ENCODE data around the gene CPED1. TPM values are rescaled to one million over a fixed set of nuclear protein-coding genes. Genes with fewer than 3 reads are reported as not detected.
A peak's percentile ranks its signal among the peaks of the same experiment; 100 is the strongest.
"Not testable (repeated sequence)": the region's sequence is repeated elsewhere in the genome, so short reads cannot be mapped to it uniquely, and the experiment has no call there.

CPED1 gene
- total and polyA plus RNA-seq, 7 donors = 1.2 to 120 (median 79.6) TPM

- WGBS, 2 donors = 50 to 65% methylated on average over 7 of the region's 7 CpGs
- Histone ChIP-seq H3K9me3 (no peaks in the 10 kb centered on the region), H3K27me3 (no peaks in the 10 kb centered on the region), H3K4me1 (peaks cover 0 to 41% (median 25%) of the 10 kb centered on the region in 4 donors), H3K27ac (peak overlapping the region in 2 of 4 donors; percentile 44 to 47), H3K36me3 (no peaks in the 10 kb centered on the region), H3K4me3 (no peak overlapping the region)
- intact Hi-C loops (cut with DNase I) = no loop called here
- no peak for DNase-seq
- peak in 2 of 4 donors; percentile 43 to 53 for TF ChIP-seq POLR2AphosphoS5 (IDR thresholded peaks at IDR 0.05)
- TF ChIP-seq POLR2A (IDR thresholded peaks at IDR 0.05) = no peak
Observed at GRCh38 chr7:121032645-121033460, 44.3 kb downstream of the CPED1 start.

DNA sequence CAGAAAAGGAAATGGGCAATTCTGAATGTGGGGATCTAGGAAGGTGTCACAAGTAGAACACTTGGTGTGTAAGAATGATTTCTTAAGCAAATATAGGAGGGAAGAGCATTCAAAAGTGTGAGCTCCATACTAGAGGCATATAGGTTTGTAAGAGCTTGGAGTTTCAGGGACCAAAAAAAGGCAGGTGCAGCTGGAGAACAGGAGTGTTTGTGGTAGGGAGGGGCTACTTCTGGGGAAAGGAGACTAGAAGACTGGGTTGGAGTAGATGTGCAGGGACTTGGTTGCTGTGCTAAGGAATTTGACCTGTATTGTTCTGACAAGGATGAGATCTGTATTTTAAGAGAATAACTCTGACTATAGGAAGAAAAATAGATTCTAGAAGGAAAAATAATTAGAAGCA lies 46.4 kb downstream of the CPED1 start:
- Histone ChIP-seq H3K27ac (no peak overlapping the region), H3K4me1 (peaks cover 0 to 22% (median 12%) of the 10 kb centered on the region in 4 donors), H3K9me3 (no peaks in the 10 kb centered on the region), H3K27me3 (no peaks in the 10 kb centered on the region), H3K4me3 (no peak overlapping the region), H3K36me3 (no peaks in the 10 kb centered on the region)
- intact Hi-C loops (cut with DNase I) = no loop called here
- TF ChIP-seq POLR2A (IDR thresholded peaks at IDR 0.05) = no peak
- TF ChIP-seq EP300 (IDR thresholded peaks at IDR 0.05) = no peak
- TF ChIP-seq POLR2AphosphoS5 (IDR thresholded peaks at IDR 0.05) = no peak
- TF ChIP-seq, protein P1, sequence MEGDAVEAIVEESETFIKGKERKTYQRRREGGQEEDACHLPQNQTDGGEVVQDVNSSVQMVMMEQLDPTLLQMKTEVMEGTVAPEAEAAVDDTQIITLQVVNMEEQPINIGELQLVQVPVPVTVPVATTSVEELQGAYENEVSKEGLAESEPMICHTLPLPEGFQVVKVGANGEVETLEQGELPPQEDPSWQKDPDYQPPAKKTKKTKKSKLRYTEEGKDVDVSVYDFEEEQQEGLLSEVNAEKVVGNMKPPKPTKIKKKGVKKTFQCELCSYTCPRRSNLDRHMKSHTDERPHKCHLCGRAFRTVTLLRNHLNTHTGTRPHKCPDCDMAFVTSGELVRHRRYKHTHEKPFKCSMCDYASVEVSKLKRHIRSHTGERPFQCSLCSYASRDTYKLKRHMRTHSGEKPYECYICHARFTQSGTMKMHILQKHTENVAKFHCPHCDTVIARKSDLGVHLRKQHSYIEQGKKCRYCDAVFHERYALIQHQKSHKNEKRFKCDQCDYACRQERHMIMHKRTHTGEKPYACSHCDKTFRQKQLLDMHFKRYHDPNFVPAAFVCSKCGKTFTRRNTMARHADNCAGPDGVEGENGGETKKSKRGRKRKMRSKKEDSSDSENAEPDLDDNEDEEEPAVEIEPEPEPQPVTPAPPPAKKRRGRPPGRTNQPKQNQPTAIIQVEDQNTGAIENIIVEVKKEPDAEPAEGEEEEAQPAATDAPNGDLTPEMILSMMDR (IDR thresholded peaks at IDR 0.05) = no peak
- no peak for DNase-seq

- H3K36me3 ChIP-seq; H3K27me3 ChIP-seq; intact Hi-C loops (cut with DNase I): not testable (repeated sequence)
Observed at GRCh38 chr7:121036776-121037175, 48.3 kb downstream of the CPED1 start.

DNA sequence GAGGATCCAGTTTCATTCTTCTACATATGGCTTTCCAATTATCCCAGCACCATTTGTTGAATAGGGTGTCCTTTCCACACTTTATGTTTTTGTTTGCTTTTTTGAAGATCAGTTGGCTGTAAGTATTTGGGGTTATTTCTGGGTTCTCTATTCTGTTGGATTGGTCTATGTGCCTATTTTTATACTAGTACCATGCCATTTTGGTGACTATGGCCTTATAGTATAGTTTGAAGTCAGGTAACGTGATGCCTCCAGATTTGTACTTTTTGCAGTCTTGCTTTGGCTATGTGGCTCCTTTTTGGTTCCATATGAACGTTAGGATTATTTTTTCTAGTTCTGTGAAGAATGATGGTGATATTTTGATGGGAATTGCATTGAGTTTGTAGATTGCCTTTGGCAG lies 48.8 kb downstream of the CPED1 start:
- peaks cover 0 to 24% (median 13%) of the 10 kb centered on the region in 4 donors for H3K4me1 ChIP-seq
- 84 to 86% methylated on average over 2 of the region's 2 CpGs for WGBS, 2 donors
- DNase-seq; H3K4me3 ChIP-seq; intact Hi-C loops (cut with DNase I); H3K27ac ChIP-seq; H3K9me3 ChIP-seq; H3K27me3 ChIP-seq; H3K36me3 ChIP-seq: not testable (repeated sequence)

More at GRCh38 chr7:121036776-121037175, 48.3 kb downstream of the CPED1 start:
- H3K9me3 ChIP-seq, H3K4me3 ChIP-seq, DNase-seq, H3K27ac ChIP-seq: not testable (repeated sequence)
- H3K4me1 ChIP-seq = peaks cover 0 to 22% (median 15%) of the 10 kb centered on the region in 4 donors

DNA sequence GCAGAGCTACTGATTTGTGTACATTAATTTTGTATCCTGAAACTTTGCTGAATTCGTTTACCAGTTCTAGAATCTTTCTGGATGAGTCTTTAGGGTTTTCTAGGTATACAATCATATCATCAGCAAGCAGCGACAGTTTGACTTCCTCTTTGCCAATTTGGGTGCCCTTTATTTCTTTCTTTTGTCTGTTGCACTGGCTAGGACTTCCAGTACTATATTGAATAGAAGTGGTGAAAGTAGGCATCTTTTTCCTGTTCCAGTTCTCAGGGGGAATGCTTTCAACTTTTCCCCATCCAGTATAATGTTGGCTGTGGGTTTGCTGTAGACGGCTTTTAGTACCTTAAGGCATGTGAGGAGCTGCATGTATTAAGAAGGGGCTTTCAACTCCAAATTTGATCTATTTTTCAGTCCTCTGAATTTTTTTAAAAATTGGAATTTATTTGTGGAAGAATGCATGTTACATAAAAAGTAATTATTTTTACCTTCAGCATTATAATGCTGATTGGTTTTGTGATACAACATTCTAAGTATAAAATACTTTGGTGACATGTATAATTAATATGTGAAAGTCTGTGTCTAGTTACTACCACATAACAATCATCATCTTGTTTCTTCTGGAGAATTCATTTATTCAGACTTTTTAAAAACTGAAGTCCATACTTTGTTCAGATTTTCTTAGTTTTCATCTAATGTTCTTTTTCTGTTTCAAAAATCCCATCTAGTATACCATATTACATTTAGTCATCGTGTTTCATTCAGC lies 49.6 kb downstream of the CPED1 start:
- 86 to 88% methylated on average over 4 of the region's 4 CpGs for WGBS, 2 donors
- no peak overlapping the region for H3K4me3 ChIP-seq
- H3K27me3 ChIP-seq = no peaks in the 10 kb centered on the region
- no peaks in the 10 kb centered on the region for H3K9me3 ChIP-seq
- intact Hi-C loops (cut with DNase I) = no loop called here
- TF ChIP-seq POLR2A (IDR thresholded peaks at IDR 0.05) (no peak), EP300 (IDR thresholded peaks at IDR 0.05) (no peak), POLR2AphosphoS5 (IDR thresholded peaks at IDR 0.05) (no peak)
- TF ChIP-seq, protein P1 (IDR thresholded peaks at IDR 0.05) = no peak
- H3K36me3 ChIP-seq = no peaks in the 10 kb centered on the region
- peaks cover 0 to 16% (median 5%) of the 10 kb centered on the region in 4 donors for H3K4me1 ChIP-seq
- no peak for DNase-seq
- H3K27ac ChIP-seq = no peak overlapping the region

- TF ChIP-seq, protein P1 (IDR thresholded peaks at IDR 0.05) = no peak
- TF ChIP-seq POLR2AphosphoS5 (IDR thresholded peaks at IDR 0.05) = no peak
- TF ChIP-seq POLR2A (IDR thresholded peaks at IDR 0.05) = no peak
- TF ChIP-seq EP300 (IDR thresholded peaks at IDR 0.05) = no peak
- 74 to 78% methylated on average over 7 of the region's 7 CpGs for WGBS, 2 donors
Observed at GRCh38 chr7:121038717-121039509, 50.4 kb downstream of the CPED1 start.

More at GRCh38 chr7:121038717-121039509, 50.4 kb downstream of the CPED1 start:
- Histone ChIP-seq H3K4me3 (no peak overlapping the region), H3K27me3 (no peaks in the 10 kb centered on the region), H3K9me3 (no peaks in the 10 kb centered on the region), H3K36me3 (no peaks in the 10 kb centered on the region), H3K27ac (no peak overlapping the region), H3K4me1 (peaks cover 0 to 10% (median 3%) of the 10 kb centered on the region in 4 donors)
- no peak for DNase-seq
- intact Hi-C loops (cut with DNase I) = no loop called here
